Uterus (tissue), 2 donors: ENCODE data around the gene MREG.

ENCODE experiments used
- POLR2A ChIP-seq, 2 donors: fragments of 450-650 bp; IDR thresholded peaks; one replicate each; pipeline ENCODE4 v1.6.1; 2016; ENCODE audit warnings: antibody characterized with exemption in 2 of 2, mild to moderate bottlenecking in 1 of 2, moderate library complexity in 1 of 2
- TF ChIP-seq, protein P1 (sequence below), 4 experiments: fragments of 200-600 bp in 2 of 4; fragments of 450-650 bp in 2 of 4; sonication (generic) in 2 of 4; IDR thresholded peaks; one replicate each; pipeline ENCODE4 v1.5.1; 2016 to 2019; ENCODE audit warnings: antibody characterized with exemption in 4 of 4, mild to moderate bottlenecking in 2 of 4, moderate library complexity in 1 of 4

DNA sequence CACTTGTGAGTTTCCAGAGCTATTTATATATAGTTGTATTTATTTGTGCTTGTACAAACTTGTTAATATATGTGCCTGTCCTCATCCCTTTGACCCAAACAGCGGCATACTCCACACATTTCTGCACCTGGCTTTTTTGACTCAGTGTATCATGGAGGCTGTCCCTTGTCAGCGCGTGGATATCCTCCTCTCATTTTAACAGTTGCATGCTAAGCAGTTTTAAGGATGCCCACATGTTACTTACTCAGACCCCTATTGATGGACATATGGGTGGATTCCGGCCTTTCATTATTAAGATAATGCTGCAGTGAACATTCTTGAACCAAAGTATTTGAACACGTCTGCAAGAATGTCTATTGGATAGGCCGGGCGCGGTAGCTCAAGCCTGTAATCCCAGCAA is 655 bp upstream of the MREG start:
- no peak for TF ChIP-seq POLR2A (IDR thresholded peaks at IDR 0.05)
- TF ChIP-seq, protein P1, sequence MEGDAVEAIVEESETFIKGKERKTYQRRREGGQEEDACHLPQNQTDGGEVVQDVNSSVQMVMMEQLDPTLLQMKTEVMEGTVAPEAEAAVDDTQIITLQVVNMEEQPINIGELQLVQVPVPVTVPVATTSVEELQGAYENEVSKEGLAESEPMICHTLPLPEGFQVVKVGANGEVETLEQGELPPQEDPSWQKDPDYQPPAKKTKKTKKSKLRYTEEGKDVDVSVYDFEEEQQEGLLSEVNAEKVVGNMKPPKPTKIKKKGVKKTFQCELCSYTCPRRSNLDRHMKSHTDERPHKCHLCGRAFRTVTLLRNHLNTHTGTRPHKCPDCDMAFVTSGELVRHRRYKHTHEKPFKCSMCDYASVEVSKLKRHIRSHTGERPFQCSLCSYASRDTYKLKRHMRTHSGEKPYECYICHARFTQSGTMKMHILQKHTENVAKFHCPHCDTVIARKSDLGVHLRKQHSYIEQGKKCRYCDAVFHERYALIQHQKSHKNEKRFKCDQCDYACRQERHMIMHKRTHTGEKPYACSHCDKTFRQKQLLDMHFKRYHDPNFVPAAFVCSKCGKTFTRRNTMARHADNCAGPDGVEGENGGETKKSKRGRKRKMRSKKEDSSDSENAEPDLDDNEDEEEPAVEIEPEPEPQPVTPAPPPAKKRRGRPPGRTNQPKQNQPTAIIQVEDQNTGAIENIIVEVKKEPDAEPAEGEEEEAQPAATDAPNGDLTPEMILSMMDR (IDR thresholded peaks at IDR 0.05), result no peak
